Loucy (cell line): ENCODE measurements around the gene MGAT5B.

Experiments used
- EZH2phosphoT487 ChIP-seq: fragments of 200-600 bp; IDR thresholded peaks from 2 replicates; pipeline ENCODE4 v1.6.1; 2018; ENCODE audit warnings: antibody characterized with exemption, mild to moderate bottlenecking, moderate library complexity, borderline replicate concordance
- TF ChIP-seq, protein P1 (sequence below): fragments of 200-600 bp; sonication (generic); conservative IDR thresholded peaks from 2 replicates; pipeline ENCODE4 v1.5.1; 2014; ENCODE audit warnings: mild to moderate bottlenecking, antibody characterized with exemption, low read length

DNA sequence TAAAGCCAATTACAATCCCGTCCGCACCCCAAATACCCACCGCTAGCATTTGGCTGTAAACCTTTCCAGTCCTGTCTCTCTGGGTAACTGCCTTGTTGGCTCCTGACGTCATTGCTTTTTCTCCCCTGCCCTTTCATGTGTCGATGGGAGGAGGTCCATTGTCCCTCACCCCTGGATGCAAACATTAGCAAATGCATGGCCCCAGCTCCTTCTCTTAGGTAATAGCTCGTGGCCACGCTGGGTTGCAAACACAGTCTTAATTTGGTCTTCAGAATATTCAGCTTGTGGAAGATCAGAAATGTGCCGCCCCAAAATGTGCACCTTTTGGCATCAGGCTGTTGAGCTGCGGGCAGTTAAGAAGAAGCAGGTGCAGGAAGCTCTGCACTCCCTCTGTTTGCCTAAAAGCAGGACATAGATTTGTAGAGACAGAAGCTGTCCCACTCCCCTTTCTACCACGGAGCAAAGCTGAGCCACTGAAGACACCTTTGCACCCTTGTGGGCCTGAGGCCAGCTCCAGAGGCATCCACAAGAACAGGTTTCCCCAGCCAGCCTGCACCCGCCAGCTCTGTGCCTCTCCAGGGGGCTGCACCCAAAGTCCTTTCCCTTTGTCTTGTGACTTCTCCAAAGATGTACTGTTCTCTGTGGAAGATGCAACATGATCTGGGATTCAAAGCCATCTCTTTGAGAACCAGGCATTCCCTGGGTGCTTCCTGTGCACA, 127.3 kb downstream of the MGAT5B start:
- TF ChIP-seq, protein P1, sequence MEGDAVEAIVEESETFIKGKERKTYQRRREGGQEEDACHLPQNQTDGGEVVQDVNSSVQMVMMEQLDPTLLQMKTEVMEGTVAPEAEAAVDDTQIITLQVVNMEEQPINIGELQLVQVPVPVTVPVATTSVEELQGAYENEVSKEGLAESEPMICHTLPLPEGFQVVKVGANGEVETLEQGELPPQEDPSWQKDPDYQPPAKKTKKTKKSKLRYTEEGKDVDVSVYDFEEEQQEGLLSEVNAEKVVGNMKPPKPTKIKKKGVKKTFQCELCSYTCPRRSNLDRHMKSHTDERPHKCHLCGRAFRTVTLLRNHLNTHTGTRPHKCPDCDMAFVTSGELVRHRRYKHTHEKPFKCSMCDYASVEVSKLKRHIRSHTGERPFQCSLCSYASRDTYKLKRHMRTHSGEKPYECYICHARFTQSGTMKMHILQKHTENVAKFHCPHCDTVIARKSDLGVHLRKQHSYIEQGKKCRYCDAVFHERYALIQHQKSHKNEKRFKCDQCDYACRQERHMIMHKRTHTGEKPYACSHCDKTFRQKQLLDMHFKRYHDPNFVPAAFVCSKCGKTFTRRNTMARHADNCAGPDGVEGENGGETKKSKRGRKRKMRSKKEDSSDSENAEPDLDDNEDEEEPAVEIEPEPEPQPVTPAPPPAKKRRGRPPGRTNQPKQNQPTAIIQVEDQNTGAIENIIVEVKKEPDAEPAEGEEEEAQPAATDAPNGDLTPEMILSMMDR = no peak
- TF ChIP-seq EZH2phosphoT487 = no peak
